ENCODE results near the gene STMN3.

The STMN3 gene

GRCh38 chr20:63698739-63699465 is 45.7 kb upstream of the STMN3 start:
- no peaks in the 10 kb centered on the region for H3K27me3 ChIP-seq (ENCODE audit: insufficient read depth, poor library complexity, severe bottlenecking)
- DNase-seq (ENCODE audit: low read depth in 1 of 2, low spot score in 1 of 2): no peak
- H3K4me3 ChIP-seq (replicated peaks; ENCODE audit: insufficient read depth, low read length): no peak overlapping the region
- TF ChIP-seq POLR2AphosphoS5 (IDR thresholded peaks at IDR 0.05; ENCODE audit: low read depth) (no peak), SPI1 (IDR thresholded peaks at IDR 0.05; ENCODE audit: borderline replicate concordance, low read depth) (no peak), GABPA (IDR thresholded peaks at IDR 0.05; ENCODE audit: low read depth) (no peak)
- TF ChIP-seq, protein P1, sequence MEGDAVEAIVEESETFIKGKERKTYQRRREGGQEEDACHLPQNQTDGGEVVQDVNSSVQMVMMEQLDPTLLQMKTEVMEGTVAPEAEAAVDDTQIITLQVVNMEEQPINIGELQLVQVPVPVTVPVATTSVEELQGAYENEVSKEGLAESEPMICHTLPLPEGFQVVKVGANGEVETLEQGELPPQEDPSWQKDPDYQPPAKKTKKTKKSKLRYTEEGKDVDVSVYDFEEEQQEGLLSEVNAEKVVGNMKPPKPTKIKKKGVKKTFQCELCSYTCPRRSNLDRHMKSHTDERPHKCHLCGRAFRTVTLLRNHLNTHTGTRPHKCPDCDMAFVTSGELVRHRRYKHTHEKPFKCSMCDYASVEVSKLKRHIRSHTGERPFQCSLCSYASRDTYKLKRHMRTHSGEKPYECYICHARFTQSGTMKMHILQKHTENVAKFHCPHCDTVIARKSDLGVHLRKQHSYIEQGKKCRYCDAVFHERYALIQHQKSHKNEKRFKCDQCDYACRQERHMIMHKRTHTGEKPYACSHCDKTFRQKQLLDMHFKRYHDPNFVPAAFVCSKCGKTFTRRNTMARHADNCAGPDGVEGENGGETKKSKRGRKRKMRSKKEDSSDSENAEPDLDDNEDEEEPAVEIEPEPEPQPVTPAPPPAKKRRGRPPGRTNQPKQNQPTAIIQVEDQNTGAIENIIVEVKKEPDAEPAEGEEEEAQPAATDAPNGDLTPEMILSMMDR (IDR thresholded peaks at IDR 0.05; ENCODE audit: insufficient read depth, low read length): no peak
- TF ChIP-seq, protein P2, sequence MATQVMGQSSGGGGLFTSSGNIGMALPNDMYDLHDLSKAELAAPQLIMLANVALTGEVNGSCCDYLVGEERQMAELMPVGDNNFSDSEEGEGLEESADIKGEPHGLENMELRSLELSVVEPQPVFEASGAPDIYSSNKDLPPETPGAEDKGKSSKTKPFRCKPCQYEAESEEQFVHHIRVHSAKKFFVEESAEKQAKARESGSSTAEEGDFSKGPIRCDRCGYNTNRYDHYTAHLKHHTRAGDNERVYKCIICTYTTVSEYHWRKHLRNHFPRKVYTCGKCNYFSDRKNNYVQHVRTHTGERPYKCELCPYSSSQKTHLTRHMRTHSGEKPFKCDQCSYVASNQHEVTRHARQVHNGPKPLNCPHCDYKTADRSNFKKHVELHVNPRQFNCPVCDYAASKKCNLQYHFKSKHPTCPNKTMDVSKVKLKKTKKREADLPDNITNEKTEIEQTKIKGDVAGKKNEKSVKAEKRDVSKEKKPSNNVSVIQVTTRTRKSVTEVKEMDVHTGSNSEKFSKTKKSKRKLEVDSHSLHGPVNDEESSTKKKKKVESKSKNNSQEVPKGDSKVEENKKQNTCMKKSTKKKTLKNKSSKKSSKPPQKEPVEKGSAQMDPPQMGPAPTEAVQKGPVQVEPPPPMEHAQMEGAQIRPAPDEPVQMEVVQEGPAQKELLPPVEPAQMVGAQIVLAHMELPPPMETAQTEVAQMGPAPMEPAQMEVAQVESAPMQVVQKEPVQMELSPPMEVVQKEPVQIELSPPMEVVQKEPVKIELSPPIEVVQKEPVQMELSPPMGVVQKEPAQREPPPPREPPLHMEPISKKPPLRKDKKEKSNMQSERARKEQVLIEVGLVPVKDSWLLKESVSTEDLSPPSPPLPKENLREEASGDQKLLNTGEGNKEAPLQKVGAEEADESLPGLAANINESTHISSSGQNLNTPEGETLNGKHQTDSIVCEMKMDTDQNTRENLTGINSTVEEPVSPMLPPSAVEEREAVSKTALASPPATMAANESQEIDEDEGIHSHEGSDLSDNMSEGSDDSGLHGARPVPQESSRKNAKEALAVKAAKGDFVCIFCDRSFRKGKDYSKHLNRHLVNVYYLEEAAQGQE (IDR thresholded peaks at IDR 0.05; ENCODE audit: insufficient replicate concordance, low read depth): no peak
- no peak overlapping the region for H3K27ac ChIP-seq (replicated peaks)

DNA sequence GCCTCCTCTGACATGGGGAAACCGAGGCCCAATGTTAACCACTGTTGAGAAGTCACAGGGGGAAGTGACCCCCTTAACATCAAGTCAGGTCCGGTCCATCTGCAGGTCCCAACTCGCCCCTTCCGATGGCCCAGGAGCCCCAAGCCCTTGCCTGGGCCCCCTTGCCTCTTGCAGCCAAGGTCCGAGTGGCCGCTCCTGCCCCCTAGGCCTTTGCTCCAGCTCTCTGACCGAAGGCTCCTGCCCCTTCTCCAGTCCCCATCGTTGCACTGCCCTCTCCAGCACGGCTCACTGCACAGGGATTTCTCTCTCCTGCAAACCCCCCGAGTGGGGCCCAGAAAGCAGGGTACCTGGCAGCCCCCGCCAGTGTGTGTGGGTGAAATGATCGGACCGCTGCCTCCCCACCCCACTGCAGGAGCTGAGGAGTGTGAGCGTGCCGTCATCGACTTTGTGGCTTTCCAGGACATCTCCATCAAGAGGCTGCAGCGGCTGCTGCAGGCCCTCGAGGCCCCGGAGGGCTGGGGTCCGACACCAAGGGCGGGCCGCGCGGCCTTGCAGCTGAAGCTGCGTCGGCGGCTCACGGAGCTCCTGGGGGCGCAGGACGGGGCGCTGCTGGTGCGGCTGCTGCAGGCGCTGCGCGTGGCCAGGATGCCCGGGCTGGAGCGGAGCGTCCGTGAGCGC is 44.8 kb upstream of the STMN3 start:
- Histone ChIP-seq H3K27ac (replicated peaks) (no peak overlapping the region), H3K4me3 (replicated peaks; ENCODE audit: insufficient read depth, low read length) (no peak overlapping the region), H3K27me3 (ENCODE audit: insufficient read depth, poor library complexity, severe bottlenecking) (no peaks in the 10 kb centered on the region)
- TF ChIP-seq, protein P2 (IDR thresholded peaks at IDR 0.05; ENCODE audit: insufficient replicate concordance, low read depth): no peak
- TF ChIP-seq GABPA (IDR thresholded peaks at IDR 0.05; ENCODE audit: low read depth) (no peak), SPI1 (IDR thresholded peaks at IDR 0.05; ENCODE audit: borderline replicate concordance, low read depth) (no peak), POLR2AphosphoS5 (IDR thresholded peaks at IDR 0.05; ENCODE audit: low read depth) (peak; percentile 44; the same call in 1 of the 2 replicates)
- TF ChIP-seq, protein P1 (IDR thresholded peaks at IDR 0.05; ENCODE audit: insufficient read depth, low read length): no peak
- DNase-seq (ENCODE audit: low read depth in 1 of 2, low spot score in 1 of 2): no peak

- Histone ChIP-seq H3K27ac (replicated peaks) (no peak overlapping the region), H3K27me3 (ENCODE audit: insufficient read depth, poor library complexity, severe bottlenecking) (no peaks in the 10 kb centered on the region), H3K4me3 (replicated peaks; ENCODE audit: insufficient read depth, low read length) (no peak overlapping the region)
- no peak for TF ChIP-seq POLR2AphosphoS5 (IDR thresholded peaks at IDR 0.05; ENCODE audit: low read depth)
- TF ChIP-seq, protein P1 (IDR thresholded peaks at IDR 0.05; ENCODE audit: insufficient read depth, low read length): no peak
- TF ChIP-seq, protein P2 (IDR thresholded peaks at IDR 0.05; ENCODE audit: insufficient replicate concordance, low read depth): no peak
- TF ChIP-seq SPI1 (IDR thresholded peaks at IDR 0.05; ENCODE audit: borderline replicate concordance, low read depth): no peak
- TF ChIP-seq GABPA (IDR thresholded peaks at IDR 0.05; ENCODE audit: low read depth): no peak
- no peak for DNase-seq (ENCODE audit: low read depth in 1 of 2, low spot score in 1 of 2)
Measured at GRCh38 chr20:63697357-63697867, 44.2 kb upstream of the STMN3 start.
